Measurements from ENCODE around the gene ANKRD36C. TPM values are rescaled to one million over a fixed set of nuclear protein-coding genes. Genes with fewer than 3 reads are reported as not detected.
A peak's percentile ranks its signal among the peaks of the same experiment; 100 is the strongest.
"Not testable (repeated sequence)": the region's sequence is repeated elsewhere in the genome, so short reads cannot be mapped to it uniquely, and the experiment has no call there.

ANKRD36C gene
- total and polyA plus RNA-seq, 8 donors, result 11.8 to 50.5 (median 37.7) TPM

- intact Hi-C loops (cut with DNase I), result no loop called here
- peak in 1 of 4 donors; percentile 58 for DNase-seq
- no peaks in the 10 kb centered on the region for H3K27me3 ChIP-seq
These were observed 32.9 kb upstream of the ANKRD36C start for GRCh38 chr2:96024336-96025193.

GRCh38 chr2:96023701-96024100, 32.1 kb upstream of the ANKRD36C start:
- H3K9me3 ChIP-seq; H3K4me3 ChIP-seq; H3K27ac ChIP-seq; DNase-seq; H3K27me3 ChIP-seq; intact Hi-C loops (cut with DNase I); ATAC-seq; H3K36me3 ChIP-seq; H3K4me1 ChIP-seq: not testable (repeated sequence)

More at GRCh38 chr2:96024336-96025193, 32.9 kb upstream of the ANKRD36C start:
- no peak for ATAC-seq
- Histone ChIP-seq H3K27ac (no peak overlapping the region), H3K4me3 (no peak overlapping the region), H3K9me3 (no peaks in the 10 kb centered on the region), H3K36me3 (no peaks in the 10 kb centered on the region), H3K4me1 (no peaks in the 10 kb centered on the region)
- no peak for TF ChIP-seq CTCF (IDR thresholded peaks at IDR 0.05)

- peak; percentile 60 to 88 for TF ChIP-seq CTCF (IDR thresholded peaks at IDR 0.05)
- intact Hi-C loops (cut with DNase I); H3K27ac ChIP-seq; H3K4me3 ChIP-seq; H3K27me3 ChIP-seq; H3K4me1 ChIP-seq; H3K36me3 ChIP-seq; H3K9me3 ChIP-seq: not testable (repeated sequence)
- ATAC-seq (peak; percentile 97), DNase-seq (peak; percentile 43 to 92 (median 80))
These were observed 31.2 kb upstream of the ANKRD36C start for GRCh38 chr2:96022701-96023447.

- intact Hi-C loops (cut with DNase I); DNase-seq; H3K36me3 ChIP-seq: not testable (repeated sequence)
These were observed 30.5 kb upstream of the ANKRD36C start for GRCh38 chr2:96022126-96022525.

GRCh38 chr2:96021142-96021541, 29.5 kb upstream of the ANKRD36C start:
- H3K9me3 ChIP-seq; H3K4me3 ChIP-seq; H3K36me3 ChIP-seq; intact Hi-C loops (cut with DNase I); H3K27me3 ChIP-seq; H3K4me1 ChIP-seq; H3K27ac ChIP-seq; ATAC-seq: not testable (repeated sequence)
- peak in 1 of 4 donors; percentile 62 for DNase-seq

More at GRCh38 chr2:96022126-96022525, 30.5 kb upstream of the ANKRD36C start:
- not testable (repeated sequence) for H3K27ac ChIP-seq, H3K27me3 ChIP-seq, H3K4me3 ChIP-seq, ATAC-seq, H3K4me1 ChIP-seq, H3K9me3 ChIP-seq

GRCh38 chr2:96019909-96020590, 28.4 kb upstream of the ANKRD36C start:
- H3K4me1 ChIP-seq; H3K27me3 ChIP-seq; intact Hi-C loops (cut with DNase I); H3K27ac ChIP-seq; H3K4me3 ChIP-seq; ATAC-seq; DNase-seq; H3K36me3 ChIP-seq; H3K9me3 ChIP-seq: not testable (repeated sequence)

GRCh38 chr2:96016321-96016720, 24.7 kb upstream of the ANKRD36C start:
- H3K27me3 ChIP-seq; H3K27ac ChIP-seq; H3K4me1 ChIP-seq; H3K36me3 ChIP-seq; H3K9me3 ChIP-seq; intact Hi-C loops (cut with DNase I); ATAC-seq; H3K4me3 ChIP-seq; DNase-seq: not testable (repeated sequence)

GRCh38 chr2:96012792-96013264, 21.2 kb upstream of the ANKRD36C start:
- H3K27ac ChIP-seq; H3K36me3 ChIP-seq; ATAC-seq; H3K9me3 ChIP-seq; H3K4me1 ChIP-seq; intact Hi-C loops (cut with DNase I); DNase-seq; H3K27me3 ChIP-seq; H3K4me3 ChIP-seq: not testable (repeated sequence)

GRCh38 chr2:96012086-96012791, 20.6 kb upstream of the ANKRD36C start:
- H3K9me3 ChIP-seq; H3K27ac ChIP-seq; intact Hi-C loops (cut with DNase I); ATAC-seq; H3K36me3 ChIP-seq; H3K27me3 ChIP-seq; H3K4me1 ChIP-seq; DNase-seq; H3K4me3 ChIP-seq: not testable (repeated sequence)
